Measurements from ENCODE around the gene PCNX2. TPM values are rescaled to one million over a fixed set of nuclear protein-coding genes. Genes with fewer than 3 reads are reported as not detected.

Gene PCNX2
- total RNA-seq, 4 donors from 2014 or later: 4.3 to 19.5 (median 9.0) TPM

DNA sequence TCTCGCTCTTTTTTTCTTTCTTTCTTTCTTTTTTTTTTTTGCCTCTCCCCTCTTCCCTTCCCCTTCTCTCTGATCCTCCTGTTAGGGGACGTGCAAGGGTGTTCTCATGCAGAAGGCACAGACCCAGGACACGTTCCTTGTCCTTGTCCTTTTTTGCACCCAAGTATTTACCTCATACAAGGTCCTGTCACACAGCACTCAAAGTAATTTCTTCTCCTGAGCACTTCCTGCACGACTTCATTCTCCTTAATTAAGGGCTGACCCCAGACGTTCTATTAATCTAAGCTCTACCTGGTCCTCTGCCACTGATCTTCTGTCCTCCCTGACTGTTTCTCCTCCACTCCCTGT is 424 bp upstream of the PCNX2 start:
- H3K4me3 ChIP-seq: peak overlapping the region in 3 of 4 donors; percentile 62 to 76 (median 70)
- no peak for DNase-seq
- TF ChIP-seq POLR2A (IDR thresholded peaks at IDR 0.05): no peak
- TF ChIP-seq, protein P1, sequence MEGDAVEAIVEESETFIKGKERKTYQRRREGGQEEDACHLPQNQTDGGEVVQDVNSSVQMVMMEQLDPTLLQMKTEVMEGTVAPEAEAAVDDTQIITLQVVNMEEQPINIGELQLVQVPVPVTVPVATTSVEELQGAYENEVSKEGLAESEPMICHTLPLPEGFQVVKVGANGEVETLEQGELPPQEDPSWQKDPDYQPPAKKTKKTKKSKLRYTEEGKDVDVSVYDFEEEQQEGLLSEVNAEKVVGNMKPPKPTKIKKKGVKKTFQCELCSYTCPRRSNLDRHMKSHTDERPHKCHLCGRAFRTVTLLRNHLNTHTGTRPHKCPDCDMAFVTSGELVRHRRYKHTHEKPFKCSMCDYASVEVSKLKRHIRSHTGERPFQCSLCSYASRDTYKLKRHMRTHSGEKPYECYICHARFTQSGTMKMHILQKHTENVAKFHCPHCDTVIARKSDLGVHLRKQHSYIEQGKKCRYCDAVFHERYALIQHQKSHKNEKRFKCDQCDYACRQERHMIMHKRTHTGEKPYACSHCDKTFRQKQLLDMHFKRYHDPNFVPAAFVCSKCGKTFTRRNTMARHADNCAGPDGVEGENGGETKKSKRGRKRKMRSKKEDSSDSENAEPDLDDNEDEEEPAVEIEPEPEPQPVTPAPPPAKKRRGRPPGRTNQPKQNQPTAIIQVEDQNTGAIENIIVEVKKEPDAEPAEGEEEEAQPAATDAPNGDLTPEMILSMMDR (IDR thresholded peaks at IDR 0.05): no peak
- no peaks in the 10 kb centered on the region for H3K9me3 ChIP-seq
- intact Hi-C loops (cut with DNase I): no loop called here
- H3K4me1 ChIP-seq: peaks cover 0 to 23% (median 4%) of the 10 kb centered on the region in 3 donors
- H3K27me3 ChIP-seq: peaks cover 0 to 25% (median 0%) of the 10 kb centered on the region in 4 donors
- peak overlapping the region in 1 of 4 donors; percentile 51 for H3K27ac ChIP-seq
- no peaks in the 10 kb centered on the region for H3K36me3 ChIP-seq
- WGBS, 2 donors: 3 to 6% methylated on average over 5 of the region's 5 CpGs

DNA sequence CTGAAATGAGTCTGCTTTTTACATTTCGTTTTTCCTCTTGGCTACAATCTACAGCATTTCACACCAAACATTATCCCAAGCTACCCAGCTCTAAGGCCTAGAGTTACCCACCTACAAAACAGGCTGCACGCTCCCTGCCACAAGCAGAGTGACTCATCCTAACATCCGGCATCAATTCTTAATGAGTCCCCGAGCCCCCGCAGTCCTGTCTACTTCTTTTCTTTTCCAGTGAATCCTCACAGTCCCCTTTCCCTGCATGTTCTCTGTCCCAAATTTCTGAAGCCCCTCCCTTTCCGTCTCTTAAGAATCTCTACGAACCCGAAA is 650 bp downstream of the PCNX2 start:
- peaks cover 0 to 23% (median 4%) of the 10 kb centered on the region in 3 donors for H3K4me1 ChIP-seq
- H3K4me3 ChIP-seq: peak overlapping the region; percentile 62 to 90 (median 73)
- TF ChIP-seq, protein P1 (IDR thresholded peaks at IDR 0.05): no peak
- no peak for TF ChIP-seq POLR2A (IDR thresholded peaks at IDR 0.05)
- H3K27me3 ChIP-seq: peaks cover 0 to 15% (median 0%) of the 10 kb centered on the region in 4 donors
- H3K36me3 ChIP-seq: no peaks in the 10 kb centered on the region
- peak overlapping the region; percentile 51 to 86 (median 76) for H3K27ac ChIP-seq
- 1 to 5% methylated on average over 8 of the region's 8 CpGs for WGBS, 2 donors
- no peak for DNase-seq
- intact Hi-C loops (cut with DNase I): no loop called here
- H3K9me3 ChIP-seq: no peaks in the 10 kb centered on the region

DNA sequence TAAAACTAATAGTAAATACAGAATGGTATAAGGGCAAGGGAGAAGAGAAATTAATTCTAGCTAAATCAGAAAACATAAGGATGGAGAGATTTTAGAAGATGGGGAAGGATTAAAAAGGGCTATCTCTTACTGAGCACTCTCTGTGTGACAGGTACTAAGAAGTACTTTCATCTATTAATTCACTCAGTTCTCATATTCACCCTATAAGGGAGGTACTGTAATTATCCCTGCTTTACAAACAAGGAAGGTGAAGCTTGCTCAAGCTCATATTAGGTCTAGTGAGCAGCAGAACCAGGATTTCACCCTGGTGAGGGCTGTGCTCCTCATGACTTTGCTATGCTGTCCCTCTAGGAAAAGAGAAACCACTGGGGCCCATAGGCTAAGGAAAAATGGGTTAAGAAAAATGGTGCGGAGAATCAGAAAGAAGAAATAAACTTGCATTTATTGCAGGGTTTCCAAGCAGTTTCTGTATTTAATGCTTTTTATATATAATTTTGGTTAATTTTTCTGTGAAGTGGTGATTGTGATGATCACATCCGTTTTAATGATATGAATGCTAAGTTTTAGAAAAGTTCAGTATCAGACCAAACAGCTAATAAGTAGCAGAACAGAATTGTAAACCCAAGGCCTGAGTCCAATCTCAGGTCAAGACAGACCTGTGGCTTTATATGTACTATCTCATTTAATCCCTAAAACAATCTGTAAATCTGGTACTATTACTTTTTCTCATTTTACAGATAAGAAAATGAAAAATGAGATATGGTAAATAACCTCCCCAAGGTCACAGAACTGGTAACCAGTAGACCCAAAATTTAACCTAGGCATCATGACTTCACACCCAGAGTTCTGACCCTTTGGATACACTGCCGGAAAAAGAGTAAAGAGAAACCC is 1.7 kb downstream of the PCNX2 start:
- Histone ChIP-seq H3K4me3 (no peak overlapping the region), H3K36me3 (no peaks in the 10 kb centered on the region), H3K27ac (peak overlapping the region in 1 of 4 donors; percentile 68), H3K27me3 (peaks cover 0 to 12% (median 0%) of the 10 kb centered on the region in 4 donors), H3K4me1 (peaks cover 0 to 23% (median 4%) of the 10 kb centered on the region in 3 donors), H3K9me3 (no peaks in the 10 kb centered on the region)
- intact Hi-C loops (cut with DNase I): no loop called here
- WGBS, 2 donors: 81 to 84% methylated on average over 3 of the region's 3 CpGs
- DNase-seq: no peak
- TF ChIP-seq, protein P1 (IDR thresholded peaks at IDR 0.05): no peak
- no peak for TF ChIP-seq POLR2A (IDR thresholded peaks at IDR 0.05)

- Histone ChIP-seq H3K27me3 (no peaks in the 10 kb centered on the region), H3K36me3 (peaks cover 0 to 7% (median 0%) of the 10 kb centered on the region in 3 donors), H3K4me3 (no peak overlapping the region), H3K4me1 (peaks cover 0 to 18% (median 4%) of the 10 kb centered on the region in 3 donors), H3K27ac (peak overlapping the region in 2 of 4 donors; percentile 18 to 42), H3K9me3 (no peaks in the 10 kb centered on the region)
- no peak for DNase-seq
- 60 to 75% methylated on average over 5 of the region's 5 CpGs for WGBS, 2 donors
- no peak for TF ChIP-seq POLR2A (IDR thresholded peaks at IDR 0.05)
- TF ChIP-seq, protein P1 (IDR thresholded peaks at IDR 0.05): no peak
- intact Hi-C loops (cut with DNase I): no loop called here
These were observed 5.0 kb downstream of the PCNX2 start for GRCh38 chr1:233290396-233291034.

- DNase-seq: no peak
- H3K4me1 ChIP-seq: peaks cover 0 to 10% (median 0%) of the 10 kb centered on the region in 3 donors
- H3K27me3 ChIP-seq: no peaks in the 10 kb centered on the region
- intact Hi-C loops (cut with DNase I): no loop called here
- WGBS, 2 donors: 72 to 82% methylated on average over 4 of the region's 4 CpGs
- peaks cover 0 to 7% (median 0%) of the 10 kb centered on the region in 3 donors for H3K36me3 ChIP-seq
- TF ChIP-seq, protein P1 (IDR thresholded peaks at IDR 0.05): no peak
- no peak for TF ChIP-seq POLR2A (IDR thresholded peaks at IDR 0.05)
- no peak overlapping the region for H3K4me3 ChIP-seq
- H3K9me3 ChIP-seq: no peaks in the 10 kb centered on the region
- H3K27ac ChIP-seq: no peak overlapping the region
These were observed 5.8 kb downstream of the PCNX2 start for GRCh38 chr1:233289676-233290075.

All from esophagus squamous epithelium (tissue), 5 donors.